GM19463 (cell line): ENCODE measurements around the gene CACNA1H.

Experiments
- ATAC-seq: cut with Tn5 transposase; IDR thresholded peaks from one replicate; pipeline ENCODE4 v1.9.1; 2021; ENCODE audit warnings: mild to moderate bottlenecking, moderate library complexity; ENCODE audit not compliant: unreplicated experiment

Gene CACNA1H

DNA sequence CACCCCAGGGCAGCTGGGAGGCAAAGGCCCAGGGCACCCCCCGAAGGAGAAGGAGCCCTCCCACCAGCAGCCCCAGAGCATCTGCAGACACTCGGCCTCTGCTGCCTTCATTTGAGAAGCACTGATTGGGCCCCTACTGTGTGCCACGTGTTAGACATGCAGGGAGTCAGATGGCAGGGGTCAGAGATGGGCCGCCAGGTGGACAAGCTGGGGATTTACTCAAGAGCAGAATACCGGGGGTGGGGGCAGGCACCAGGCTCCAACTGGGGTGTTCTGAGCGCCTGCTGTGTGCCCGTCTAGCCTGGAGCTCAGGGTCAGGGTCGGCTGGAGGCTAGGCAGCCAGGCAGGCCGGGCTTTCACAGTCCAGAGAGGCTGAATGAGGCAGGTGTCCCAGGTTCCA is 53.4 kb downstream of the CACNA1H start:
- no peak for ATAC-seq

DNA sequence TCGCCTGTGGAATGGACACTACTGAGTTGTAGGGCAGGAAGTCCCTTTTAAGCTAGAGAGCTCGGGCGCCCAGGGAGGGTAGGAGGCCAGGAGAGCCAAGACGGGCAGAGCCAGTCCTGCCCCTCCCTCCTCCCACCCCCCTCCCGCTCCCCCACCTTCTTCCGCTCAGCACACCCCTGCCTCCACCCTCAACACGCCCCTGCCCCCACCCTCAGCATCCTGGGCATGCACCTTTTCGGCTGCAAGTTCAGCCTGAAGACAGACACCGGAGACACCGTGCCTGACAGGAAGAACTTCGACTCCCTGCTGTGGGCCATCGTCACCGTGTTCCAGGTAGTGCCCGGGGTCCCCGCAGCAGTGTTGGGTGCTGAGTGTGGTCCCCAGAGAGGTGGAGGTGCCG is 53.9 kb downstream of the CACNA1H start:
- ATAC-seq: no peak

DNA sequence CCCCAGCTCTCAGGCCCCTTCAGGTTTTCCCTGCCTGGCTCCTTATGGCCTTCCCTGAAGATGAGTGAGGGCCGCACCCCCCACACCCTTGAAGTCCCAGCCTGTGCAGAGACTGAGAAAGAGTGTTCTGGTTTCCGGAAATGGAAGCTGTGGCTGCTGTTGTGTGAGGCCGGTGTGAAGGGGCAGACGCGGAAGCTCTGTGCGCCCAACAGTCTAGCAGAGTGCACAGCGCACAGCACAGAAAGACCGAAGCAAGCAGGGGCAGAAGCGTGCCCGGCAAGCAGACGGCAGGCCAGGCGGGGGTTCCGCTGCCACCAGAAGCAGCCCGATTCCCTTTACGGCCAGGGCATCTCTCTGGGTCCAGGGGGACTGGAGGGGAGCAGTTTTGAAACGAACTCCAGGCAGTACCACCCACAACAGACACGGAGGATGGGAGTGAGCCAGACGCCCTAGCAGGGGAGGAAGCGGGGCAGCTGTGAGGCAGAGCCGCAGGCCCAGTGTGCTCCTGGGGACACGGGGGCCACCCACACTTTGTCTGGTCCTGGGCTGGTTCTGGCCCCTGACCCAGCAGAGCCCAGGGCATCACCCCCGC is 55.4 kb downstream of the CACNA1H start:
- ATAC-seq: no peak

DNA sequence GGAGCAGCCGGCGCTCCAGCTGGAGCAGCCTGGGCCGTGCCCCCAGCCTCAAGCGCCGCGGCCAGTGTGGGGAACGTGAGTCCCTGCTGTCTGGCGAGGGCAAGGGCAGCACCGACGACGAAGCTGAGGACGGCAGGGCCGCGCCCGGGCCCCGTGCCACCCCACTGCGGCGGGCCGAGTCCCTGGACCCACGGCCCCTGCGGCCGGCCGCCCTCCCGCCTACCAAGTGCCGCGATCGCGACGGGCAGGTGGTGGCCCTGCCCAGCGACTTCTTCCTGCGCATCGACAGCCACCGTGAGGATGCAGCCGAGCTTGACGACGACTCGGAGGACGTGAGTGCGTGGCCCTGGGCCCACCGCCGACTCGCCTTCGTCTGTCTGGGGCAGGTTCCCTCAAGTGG is 56.2 kb downstream of the CACNA1H start:
- no peak for ATAC-seq

DNA sequence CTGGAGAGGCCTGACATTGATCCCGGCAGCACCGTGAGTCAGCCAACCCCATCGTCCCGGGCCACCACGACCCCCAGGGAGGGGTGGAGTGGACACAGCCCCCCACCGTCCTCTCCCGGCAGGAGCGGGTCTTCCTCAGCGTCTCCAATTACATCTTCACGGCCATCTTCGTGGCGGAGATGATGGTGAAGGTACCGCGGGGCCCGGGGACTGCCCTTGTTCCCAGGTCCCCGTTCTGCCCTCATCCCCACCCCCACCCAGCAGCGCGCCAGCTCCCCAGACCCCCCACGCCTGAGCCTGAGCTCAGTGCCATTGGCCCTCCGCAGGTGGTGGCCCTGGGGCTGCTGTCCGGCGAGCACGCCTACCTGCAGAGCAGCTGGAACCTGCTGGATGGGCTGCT is 57.6 kb downstream of the CACNA1H start:
- ATAC-seq: no peak

DNA sequence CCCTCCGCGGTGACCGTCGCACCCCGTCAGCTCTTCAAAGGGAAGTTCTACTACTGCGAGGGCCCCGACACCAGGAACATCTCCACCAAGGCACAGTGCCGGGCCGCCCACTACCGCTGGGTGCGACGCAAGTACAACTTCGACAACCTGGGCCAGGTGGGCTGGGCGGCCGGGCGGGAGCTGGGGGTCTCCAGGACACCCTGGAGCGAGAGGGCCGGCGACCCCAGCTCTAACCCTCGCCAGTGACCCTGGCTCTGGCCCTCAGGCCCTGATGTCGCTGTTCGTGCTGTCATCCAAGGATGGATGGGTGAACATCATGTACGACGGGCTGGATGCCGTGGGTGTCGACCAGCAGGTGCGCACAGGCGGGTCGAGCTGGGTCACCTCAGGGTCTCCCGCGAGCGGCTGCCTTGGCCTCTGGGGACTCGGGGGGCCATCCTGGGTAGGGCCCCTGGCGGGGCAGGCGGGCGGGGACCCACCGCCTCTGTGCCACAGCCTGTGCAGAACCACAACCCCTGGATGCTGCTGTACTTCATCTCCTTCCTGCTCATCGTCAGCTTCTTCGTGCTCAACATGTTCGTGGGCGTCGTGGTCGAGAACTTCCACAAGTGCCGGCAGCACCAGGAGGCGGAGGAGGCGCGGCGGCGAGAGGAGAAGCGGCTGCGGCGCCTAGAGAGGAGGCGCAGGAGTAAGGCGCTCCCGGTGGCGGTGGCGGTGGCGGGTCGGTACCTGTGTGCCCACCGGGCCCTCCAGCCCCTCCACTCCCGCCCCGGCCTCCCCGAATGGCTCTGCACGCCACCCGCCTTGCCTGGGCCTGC is 58.8 kb downstream of the CACNA1H start:
- ATAC-seq: no peak

DNA sequence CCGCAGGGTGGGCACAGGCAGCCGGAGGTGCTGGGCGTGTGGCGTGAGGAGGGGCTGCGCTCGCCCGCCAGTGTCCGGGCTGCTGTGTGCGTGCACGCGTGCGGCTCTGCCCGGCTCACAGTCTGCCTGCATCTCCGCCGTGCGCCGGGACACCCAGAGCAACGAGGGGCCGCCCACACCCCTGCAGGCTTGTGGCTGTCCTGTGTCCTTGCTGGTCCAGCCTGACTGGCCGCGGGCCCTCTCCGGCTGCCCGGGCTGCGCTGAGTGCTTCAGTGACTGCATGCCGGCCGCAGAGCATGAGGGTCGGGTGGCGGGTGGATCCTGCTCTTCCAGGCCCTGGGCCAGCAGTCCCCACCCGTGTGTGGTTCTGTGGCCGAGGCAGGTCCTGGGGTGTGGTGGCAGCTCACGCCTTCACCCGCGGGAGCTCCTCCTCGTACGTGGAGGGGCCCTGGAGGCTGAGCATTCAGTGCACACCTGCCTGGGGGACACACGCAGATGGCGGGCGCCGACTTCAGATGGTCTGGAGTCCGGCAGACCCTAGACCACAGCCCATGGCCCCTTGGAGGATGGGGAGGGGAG is 59.8 kb downstream of the CACNA1H start:
- ATAC-seq: no peak

DNA sequence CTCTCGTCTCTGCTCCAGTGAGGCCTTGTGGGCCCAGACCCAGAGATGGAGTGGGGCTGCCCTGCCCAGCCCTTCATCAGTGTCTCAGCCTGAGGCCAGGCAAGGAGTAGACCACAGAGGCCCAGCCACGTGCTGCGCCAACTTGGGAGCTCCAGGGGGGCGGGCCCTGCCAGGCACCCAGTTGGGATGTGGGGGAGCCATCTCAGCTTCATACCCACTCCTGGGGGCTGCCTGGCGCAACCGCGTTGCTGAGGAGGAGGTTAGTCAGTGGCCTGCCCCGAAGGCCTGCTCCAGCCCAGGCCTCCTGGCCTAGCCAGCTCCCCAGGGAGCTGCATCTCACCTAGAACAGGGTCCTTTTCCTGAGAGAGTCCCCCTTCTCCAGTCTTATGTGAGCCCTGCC is 60.3 kb downstream of the CACNA1H start:
- ATAC-seq: no peak

DNA sequence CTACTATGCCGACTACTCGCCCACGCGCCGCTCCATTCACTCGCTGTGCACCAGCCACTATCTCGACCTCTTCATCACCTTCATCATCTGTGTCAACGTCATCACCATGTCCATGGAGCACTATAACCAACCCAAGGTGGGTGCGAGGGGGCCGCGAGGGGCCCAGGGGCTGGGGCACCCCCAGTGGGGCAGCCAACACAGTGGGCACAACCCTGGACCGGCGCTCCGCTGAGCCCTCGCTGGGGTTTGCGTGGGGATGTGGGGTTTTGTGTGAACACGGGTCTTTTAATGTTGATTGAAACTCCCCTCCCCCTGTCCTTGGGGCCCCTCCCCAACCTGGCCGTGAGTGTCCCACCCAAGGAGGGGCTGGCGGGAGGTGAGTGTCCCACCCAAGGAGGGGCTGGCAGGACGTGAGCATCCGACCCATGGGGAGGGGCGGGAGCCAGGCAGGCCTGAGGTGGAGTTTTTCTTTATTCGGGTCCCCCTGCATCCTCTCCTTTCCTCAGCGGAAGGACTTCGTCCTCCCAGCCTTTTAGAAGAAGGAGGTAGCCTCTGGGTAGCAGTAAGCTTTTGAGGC is 61.0 kb downstream of the CACNA1H start:
- no peak for ATAC-seq

DNA sequence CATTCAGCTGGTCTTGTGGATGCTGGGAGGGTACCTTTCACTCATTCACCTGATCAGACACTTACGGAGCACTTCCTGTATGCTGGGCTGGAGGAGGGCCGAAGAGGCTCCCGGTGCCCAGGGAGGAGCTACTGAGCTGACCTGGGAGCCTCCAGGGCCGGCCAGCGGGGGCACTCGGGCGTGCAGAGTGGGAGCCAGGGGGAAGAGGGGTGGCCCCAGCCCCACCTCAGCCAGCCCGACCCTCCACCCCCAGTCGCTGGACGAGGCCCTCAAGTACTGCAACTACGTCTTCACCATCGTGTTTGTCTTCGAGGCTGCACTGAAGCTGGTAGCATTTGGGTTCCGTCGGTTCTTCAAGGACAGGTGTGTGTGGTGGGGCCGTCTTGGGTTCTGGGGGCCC is 61.8 kb downstream of the CACNA1H start:
- ATAC-seq: no peak

DNA sequence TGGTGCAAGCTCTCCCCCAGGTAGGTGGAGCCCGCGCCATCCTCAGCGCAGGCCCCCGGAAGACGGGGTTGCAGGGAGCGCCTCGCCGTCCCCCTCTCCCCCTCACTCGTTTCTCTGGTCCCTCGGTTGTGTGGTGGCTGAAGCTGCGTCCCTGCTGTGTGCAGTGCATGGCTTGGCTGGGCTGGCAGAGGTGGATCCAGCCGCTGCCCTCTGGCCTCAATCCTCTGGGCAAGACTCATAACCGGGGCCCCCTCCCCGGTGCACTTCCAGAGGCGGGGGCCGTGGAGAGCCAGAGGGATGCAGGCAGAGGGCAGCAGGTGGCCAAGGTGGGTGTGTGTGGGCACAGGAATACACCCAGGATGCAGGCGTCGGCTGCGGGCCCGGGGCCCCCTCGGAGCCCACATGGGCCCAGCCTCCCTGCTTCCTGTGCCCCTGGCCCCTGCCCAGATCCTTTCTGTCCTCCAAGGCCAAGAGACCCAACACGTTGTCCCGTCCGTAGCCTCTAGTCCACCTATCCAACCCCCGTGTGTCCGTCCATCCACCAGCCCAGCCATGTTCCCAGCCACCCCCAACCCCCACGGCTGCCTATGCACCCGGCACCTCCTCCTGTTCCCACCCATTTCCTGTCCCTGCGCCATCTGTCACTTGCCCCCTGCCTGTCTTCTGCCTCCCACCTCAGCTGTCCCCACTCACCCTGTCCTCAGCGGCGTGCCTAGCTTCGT is 62.8 kb downstream of the CACNA1H start:
- ATAC-seq: no peak

DNA sequence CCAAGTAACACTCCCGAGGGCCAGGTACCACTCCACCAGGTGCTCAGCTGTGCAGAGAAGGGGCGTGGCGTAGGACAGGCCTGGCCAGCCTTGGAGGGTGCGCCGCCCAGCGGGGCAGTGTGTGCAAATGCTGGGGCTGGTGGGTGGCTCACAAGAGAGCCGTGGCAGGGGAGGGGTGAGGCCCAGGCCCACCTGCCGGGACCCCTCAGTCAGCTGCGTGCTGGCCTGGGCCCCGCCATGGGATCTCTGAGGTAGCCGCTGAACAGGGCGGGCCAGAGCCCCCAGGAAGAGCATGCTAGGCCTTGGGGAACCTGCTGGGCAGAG is 63.4 kb downstream of the CACNA1H start:
- no peak for ATAC-seq

DNA sequence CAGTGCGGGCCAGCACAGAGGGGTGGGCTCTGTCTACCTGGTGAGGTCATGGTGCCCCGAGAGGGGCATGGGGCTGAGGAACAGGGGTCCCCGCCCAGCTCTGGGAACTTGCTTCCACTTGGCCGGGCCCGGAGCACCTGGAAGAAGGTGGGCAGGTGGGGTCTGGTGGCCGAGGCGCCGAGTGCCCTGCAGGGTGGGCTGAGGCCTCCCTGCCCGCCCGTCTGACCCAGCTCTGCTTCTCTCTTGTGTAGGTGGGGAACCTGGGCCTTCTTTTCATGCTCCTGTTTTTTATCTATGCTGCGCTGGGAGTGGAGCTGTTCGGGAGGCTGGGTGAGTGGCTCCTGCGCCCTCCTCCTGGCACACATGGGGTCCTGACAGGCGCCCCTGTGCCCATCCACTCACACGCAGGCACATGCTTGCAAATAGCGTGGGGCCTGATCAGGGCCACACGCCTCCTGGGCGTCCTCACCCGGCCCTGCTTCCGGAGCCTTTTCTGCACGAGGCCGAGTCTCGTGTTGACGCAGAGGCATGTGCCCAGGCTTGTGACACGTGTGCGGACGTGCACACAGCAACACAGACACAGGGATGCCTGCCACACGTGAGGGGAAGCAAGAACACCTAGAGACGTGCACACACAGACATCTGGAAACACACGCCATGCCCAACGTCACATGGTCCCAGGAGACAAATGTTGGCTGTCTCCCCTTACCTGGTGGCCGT is 63.9 kb downstream of the CACNA1H start:
- ATAC-seq: no peak

DNA sequence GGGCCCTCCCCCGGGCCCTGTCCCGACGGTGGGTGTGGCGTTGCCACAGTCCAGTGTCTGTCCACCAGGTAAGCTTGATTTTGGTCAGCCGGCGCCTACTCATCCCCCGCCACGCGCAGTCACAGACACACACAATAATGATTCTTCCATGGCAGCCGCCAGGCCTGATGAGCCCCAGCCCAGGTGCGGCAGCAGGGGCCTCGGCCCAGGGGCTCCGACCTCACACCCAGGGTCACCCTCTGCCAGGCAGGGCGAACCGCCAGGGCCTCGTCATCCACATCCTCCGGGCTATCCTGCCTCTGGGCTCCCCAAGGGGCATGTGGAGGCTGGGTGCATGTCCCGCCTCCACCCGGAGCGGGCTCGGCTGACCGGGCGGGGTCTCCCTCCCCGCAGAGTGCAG is 64.6 kb downstream of the CACNA1H start:
- ATAC-seq: no peak

DNA sequence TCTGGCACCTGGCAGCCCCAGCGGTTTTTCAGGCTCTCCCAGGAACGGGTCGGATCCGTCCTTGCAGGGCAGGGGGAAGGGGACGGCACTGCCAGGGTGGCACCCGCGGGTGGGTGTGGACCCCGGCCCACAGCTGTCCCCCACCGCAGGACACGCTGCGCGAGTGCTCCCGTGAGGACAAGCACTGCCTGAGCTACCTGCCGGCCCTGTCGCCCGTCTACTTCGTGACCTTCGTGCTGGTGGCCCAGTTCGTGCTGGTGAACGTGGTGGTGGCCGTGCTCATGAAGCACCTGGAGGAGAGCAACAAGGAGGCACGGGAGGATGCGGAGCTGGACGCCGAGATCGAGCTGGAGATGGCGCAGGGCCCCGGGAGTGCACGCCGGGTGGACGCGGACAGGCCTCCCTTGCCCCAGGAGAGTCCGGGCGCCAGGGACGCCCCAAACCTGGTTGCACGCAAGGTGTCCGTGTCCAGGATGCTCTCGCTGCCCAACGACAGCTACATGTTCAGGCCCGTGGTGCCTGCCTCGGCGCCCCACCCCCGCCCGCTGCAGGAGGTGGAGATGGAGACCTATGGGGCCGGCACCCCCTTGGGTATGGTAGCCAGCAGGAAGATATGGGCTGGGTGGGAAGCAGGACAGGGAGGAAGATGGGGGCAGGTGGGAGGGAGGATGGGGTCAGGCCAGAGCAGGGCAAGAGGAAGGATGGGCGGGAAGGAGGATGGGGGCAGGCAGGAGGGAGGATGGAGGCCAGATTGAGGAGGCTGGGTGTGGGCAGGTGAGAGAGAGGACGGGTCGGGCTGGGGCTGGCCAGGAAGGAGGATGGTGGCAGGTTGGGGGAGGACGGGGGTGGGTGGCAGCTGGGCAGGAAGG is 65.4 kb downstream of the CACNA1H start:
- ATAC-seq: no peak

DNA sequence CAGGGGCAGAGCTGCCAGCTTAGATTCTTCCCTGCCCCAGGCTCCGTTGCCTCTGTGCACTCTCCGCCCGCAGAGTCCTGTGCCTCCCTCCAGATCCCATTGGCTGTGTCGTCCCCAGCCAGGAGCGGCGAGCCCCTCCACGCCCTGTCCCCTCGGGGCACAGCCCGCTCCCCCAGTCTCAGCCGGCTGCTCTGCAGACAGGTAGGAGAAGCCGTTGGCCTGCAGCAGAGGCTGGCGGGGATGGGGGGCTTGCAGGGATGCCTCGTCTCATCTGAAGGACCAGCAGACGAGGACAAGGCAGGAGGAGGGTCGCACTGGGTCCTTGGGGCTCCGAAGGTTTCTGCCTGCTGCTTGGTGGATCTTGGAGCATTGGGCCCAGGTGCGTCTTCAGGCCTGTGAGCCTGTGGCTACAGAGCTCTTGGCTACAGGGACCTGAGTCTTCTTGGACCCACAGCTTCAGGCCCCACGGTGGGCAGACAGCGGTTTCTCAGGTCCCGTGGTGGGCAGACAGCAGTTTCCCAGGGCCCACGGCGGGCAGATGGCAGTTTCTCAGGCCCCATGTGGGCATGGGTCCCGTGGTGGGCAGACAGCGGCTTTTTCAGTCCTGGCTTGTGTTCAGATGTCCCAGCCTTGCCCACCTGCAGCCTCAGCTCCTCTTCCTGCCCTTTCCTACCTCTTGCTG is 66.2 kb downstream of the CACNA1H start:
- ATAC-seq: no peak

DNA sequence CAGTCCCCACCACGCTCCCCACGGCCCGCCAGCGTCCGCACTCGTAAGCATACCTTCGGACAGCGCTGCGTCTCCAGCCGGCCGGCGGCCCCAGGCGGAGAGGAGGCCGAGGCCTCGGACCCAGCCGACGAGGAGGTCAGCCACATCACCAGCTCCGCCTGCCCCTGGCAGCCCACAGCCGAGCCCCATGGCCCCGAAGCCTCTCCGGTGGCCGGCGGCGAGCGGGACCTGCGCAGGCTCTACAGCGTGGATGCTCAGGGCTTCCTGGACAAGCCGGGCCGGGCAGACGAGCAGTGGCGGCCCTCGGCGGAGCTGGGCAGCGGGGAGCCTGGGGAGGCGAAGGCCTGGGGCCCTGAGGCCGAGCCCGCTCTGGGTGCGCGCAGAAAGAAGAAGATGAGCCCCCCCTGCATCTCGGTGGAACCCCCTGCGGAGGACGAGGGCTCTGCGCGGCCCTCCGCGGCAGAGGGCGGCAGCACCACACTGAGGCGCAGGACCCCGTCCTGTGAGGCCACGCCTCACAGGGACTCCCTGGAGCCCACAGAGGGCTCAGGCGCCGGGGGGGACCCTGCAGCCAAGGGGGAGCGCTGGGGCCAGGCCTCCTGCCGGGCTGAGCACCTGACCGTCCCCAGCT is 67.3 kb downstream of the CACNA1H start:
- no peak for ATAC-seq

DNA sequence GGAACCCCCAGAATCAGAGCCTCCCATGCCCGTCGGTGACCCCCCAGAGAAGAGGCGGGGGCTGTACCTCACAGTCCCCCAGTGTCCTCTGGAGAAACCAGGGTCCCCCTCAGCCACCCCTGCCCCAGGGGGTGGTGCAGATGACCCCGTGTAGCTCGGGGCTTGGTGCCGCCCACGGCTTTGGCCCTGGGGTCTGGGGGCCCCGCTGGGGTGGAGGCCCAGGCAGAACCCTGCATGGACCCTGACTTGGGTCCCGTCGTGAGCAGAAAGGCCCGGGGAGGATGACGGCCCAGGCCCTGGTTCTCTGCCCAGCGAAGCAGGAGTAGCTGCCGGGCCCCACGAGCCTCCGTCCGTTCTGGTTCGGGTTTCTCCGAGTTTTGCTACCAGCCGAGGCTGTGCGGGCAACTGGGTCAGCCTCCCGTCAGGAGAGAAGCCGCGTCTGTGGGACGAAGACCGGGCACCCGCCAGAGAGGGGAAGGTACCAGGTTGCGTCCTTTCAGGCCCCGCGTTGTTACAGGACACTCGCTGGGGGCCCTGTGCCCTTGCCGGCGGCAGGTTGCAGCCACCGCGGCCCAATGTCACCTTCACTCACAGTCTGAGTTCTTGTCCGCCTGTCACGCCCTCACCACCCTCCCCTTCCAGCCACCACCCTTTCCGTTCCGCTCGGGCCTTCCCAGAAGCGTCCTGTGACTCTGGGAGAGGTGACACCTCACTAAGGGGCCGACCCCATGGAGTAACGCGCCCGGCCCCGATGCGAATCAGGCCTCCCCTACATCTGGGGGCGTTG is 68.1 kb downstream of the CACNA1H start:
- ATAC-seq: no peak
